ENCODE results near the gene EVA1B. TPM values are rescaled to one million over a fixed set of nuclear protein-coding genes. Genes with fewer than 3 reads are reported as not detected.

EVA1B gene
- total RNA-seq, 2 donors from 2014 or later: 107 to 189 TPM

DNA sequence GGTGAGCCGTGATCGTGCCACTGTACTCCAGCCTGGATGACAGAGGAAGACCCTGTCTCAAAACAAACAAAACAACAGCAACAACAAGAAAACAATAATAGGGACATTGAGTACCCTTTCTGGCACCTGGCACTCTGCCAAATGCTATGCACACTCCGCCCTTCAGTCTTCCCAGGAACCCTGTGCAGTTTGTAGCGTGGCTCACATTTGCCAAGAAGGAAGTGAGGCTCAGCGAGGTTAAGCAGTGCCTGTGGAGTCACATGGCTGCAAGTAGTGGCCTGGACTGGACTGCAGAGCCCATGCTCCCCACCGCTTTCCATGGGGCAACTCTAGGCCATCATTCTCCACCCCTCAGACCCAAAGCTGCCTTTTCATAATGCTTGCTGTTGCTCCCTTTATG is 5.3 kb upstream of the EVA1B start:
- TF ChIP-seq, protein P1, sequence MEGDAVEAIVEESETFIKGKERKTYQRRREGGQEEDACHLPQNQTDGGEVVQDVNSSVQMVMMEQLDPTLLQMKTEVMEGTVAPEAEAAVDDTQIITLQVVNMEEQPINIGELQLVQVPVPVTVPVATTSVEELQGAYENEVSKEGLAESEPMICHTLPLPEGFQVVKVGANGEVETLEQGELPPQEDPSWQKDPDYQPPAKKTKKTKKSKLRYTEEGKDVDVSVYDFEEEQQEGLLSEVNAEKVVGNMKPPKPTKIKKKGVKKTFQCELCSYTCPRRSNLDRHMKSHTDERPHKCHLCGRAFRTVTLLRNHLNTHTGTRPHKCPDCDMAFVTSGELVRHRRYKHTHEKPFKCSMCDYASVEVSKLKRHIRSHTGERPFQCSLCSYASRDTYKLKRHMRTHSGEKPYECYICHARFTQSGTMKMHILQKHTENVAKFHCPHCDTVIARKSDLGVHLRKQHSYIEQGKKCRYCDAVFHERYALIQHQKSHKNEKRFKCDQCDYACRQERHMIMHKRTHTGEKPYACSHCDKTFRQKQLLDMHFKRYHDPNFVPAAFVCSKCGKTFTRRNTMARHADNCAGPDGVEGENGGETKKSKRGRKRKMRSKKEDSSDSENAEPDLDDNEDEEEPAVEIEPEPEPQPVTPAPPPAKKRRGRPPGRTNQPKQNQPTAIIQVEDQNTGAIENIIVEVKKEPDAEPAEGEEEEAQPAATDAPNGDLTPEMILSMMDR (IDR thresholded peaks at IDR 0.05): no peak
- DNase-seq (ENCODE audit: low spot score) (no peak), ATAC-seq (ENCODE audit: insufficient number of reproducible peaks, low FRiP score, low read depth) (no peak)
- H3K27ac ChIP-seq: no peak overlapping the region
- no peaks in the 10 kb centered on the region for H3K36me3 ChIP-seq
- H3K4me3 ChIP-seq: no peak overlapping the region
- peaks cover 7 to 9% of the 10 kb centered on the region in 2 donors for H3K4me1 ChIP-seq (ENCODE audit: control insufficient read depth in 1 of 2, low read depth in 2 of 2)
- no peaks in the 10 kb centered on the region for H3K9me3 ChIP-seq
- no peaks in the 10 kb centered on the region for H3K27me3 ChIP-seq (replicated peaks; ENCODE audit: insufficient read depth)

DNA sequence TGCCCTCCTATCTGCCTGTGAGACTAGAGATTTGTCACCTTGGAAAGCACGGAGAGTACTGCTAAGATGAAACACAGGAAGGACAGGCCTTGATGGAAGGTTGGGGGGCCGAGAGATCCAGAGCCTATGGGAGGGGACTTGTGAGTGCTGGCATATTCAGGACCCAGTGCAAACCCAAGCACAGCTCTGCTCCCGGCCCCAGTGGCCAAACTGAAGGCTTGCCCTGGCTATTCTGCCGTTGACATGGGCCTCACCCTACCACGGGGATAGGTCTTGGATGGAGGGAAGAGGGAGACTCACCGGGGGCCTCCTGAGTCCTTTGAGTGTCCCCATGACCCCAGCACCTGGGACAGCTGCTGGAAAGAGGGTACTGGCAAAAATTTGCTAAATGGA is 4.6 kb upstream of the EVA1B start:
- DNase-seq (ENCODE audit: low spot score) (no peak), ATAC-seq (ENCODE audit: insufficient number of reproducible peaks, low FRiP score, low read depth) (no peak)
- Histone ChIP-seq H3K27ac (no peak overlapping the region), H3K4me3 (no peak overlapping the region), H3K9me3 (no peaks in the 10 kb centered on the region), H3K4me1 (ENCODE audit: control insufficient read depth in 1 of 2, low read depth in 2 of 2) (peaks cover 7 to 9% of the 10 kb centered on the region in 2 donors), H3K27me3 (replicated peaks; ENCODE audit: insufficient read depth) (no peaks in the 10 kb centered on the region), H3K36me3 (no peaks in the 10 kb centered on the region)
- TF ChIP-seq, protein P1 (IDR thresholded peaks at IDR 0.05): no peak

DNA sequence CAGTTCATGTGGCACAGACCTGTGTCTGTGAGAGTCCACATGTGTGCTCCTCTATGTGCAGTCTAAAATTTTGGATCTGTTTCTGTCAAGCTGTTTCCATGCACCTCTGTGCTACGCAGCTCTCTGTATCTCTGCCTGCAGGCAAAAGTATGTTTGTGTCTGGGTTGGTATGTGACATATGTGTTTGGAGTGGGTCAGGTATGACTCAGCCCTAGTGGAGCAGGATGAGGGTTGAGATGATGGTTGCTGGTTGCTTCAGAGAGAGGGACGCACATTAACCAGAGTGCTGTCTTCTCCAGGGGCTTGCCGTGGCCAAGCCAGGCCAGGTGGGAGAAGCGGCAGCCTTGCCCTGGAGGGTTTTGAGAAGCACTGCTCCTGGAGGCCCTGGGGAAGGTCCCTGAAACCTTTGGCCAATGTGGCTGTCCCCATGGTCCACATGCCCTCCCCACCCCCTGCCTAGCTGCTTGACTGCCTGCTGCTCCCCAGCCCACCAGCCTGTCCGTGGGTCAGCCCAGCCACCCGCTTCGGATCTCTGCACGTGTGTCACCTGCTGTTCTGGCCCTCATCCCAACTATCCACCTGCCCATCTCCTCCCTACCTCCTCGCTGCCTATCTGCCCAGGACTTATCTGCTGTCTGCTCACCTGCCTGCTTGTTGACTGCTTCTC is 4.1 kb upstream of the EVA1B start:
- Histone ChIP-seq H3K4me1 (ENCODE audit: control insufficient read depth in 1 of 2, low read depth in 2 of 2) (peaks cover 7 to 10% of the 10 kb centered on the region in 2 donors), H3K36me3 (no peaks in the 10 kb centered on the region), H3K27me3 (replicated peaks; ENCODE audit: insufficient read depth) (no peaks in the 10 kb centered on the region), H3K27ac (no peak overlapping the region), H3K4me3 (no peak overlapping the region), H3K9me3 (no peaks in the 10 kb centered on the region)
- DNase-seq (ENCODE audit: low spot score): no peak
- TF ChIP-seq, protein P1 (IDR thresholded peaks at IDR 0.05): no peak
- ATAC-seq (ENCODE audit: insufficient number of reproducible peaks, low FRiP score, low read depth): no peak

DNA sequence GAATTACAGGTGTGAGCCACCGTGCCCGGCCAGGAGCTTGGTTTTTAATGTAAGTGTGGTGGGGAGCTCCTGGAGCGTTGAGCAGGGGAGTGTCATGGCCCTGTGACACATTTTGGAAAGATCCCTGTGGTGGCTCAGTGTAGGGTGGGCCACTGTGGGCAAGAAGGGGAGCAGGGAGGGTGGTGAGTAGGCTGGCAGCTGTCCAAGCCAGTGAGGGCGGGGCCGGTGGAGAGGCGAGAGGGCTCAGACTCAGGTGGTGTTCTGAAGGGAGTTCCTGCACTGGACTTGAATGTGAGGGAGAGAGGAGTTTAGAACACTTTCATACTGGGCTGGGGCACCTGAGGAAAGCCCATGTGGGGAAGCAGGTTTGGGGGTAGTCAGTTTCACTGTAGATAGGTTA is 3.1 kb upstream of the EVA1B start:
- peaks cover 14 to 21% of the 10 kb centered on the region in 2 donors for H3K4me1 ChIP-seq (ENCODE audit: control insufficient read depth in 1 of 2, low read depth in 2 of 2)
- DNase-seq (ENCODE audit: low spot score) (no peak), ATAC-seq (ENCODE audit: insufficient number of reproducible peaks, low FRiP score, low read depth) (no peak)
- TF ChIP-seq, protein P1 (IDR thresholded peaks at IDR 0.05): no peak
- no peak overlapping the region for H3K27ac ChIP-seq
- H3K36me3 ChIP-seq: no peaks in the 10 kb centered on the region
- H3K4me3 ChIP-seq: no peak overlapping the region
- no peaks in the 10 kb centered on the region for H3K9me3 ChIP-seq
- H3K27me3 ChIP-seq (replicated peaks; ENCODE audit: insufficient read depth): no peaks in the 10 kb centered on the region

DNA sequence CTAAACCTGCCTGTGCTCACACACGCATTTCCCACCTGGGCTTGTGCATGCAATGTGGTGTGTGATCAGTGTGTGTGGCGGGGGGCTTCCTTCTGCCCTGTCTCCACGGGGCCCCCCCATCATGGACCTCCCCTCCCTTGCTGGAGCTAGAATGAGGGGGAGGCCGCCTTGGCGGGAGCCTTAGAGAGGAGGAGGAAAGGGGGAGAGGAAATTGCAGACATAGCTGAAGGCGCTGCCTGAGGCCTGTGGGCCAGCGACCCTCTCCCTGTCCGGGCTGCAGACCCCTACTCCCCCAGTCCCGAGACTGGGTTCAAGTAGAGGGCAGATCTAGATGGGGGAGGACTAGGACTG is 883 bp upstream of the EVA1B start:
- peaks cover 25 to 35% of the 10 kb centered on the region in 2 donors for H3K4me1 ChIP-seq (ENCODE audit: control insufficient read depth in 1 of 2, low read depth in 2 of 2)
- TF ChIP-seq, protein P1 (IDR thresholded peaks at IDR 0.05): no peak
- ATAC-seq (ENCODE audit: insufficient number of reproducible peaks, low FRiP score, low read depth) (no peak), DNase-seq (ENCODE audit: low spot score) (no peak)
- peak overlapping the region; percentile 99 for H3K4me3 ChIP-seq
- H3K9me3 ChIP-seq: no peaks in the 10 kb centered on the region
- no peaks in the 10 kb centered on the region for H3K36me3 ChIP-seq
- no peaks in the 10 kb centered on the region for H3K27me3 ChIP-seq (replicated peaks; ENCODE audit: insufficient read depth)
- H3K27ac ChIP-seq: peak overlapping the region; percentile 87 to 99
